ENCODE measurements around the gene CREB5.
A peak's percentile ranks its signal among the peaks of the same experiment; 100 is the strongest.

Gene CREB5

DNA sequence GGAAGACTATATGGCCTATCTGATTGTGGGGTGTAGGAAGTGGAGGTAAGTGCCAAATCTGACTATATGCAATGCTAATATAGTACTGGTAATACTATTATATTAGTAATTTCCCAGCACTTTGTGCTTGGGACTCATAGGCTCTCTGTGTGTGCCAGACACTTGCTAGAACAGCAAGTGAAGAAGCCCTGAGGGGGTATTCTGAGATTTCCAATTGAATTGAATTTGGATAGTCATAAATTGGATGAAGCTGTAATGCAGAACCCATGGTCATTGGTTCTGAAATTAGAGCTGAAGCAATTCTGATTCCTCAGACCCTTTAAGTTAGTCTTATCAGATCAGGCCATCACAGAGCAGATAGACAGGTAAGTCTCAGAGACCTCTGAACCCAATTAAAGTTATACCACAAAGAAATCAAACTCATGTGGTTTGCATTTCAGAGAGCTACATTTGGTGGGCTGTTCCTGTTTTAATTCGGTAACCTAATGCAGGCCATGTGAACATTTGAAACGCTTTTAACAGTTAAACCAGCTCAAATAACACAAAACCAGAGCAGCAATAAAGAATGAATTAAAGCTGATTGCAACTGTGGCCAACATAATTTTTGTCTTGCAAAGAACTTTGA, 179.5 kb downstream of the CREB5 start:
- Histone ChIP-seq H3K36me3 (ENCODE audit: low read depth) (no peaks in the 10 kb centered on the region), H3K4me3 (ENCODE audit: severe bottlenecking) (no peak overlapping the region), H3K27ac (ENCODE audit: poor library complexity, severe bottlenecking) (no peak overlapping the region), H3K27me3 (ENCODE audit: insufficient read depth, poor library complexity, severe bottlenecking) (no peaks in the 10 kb centered on the region), H3K4me1 (ENCODE audit: insufficient read depth, poor library complexity, severe bottlenecking) (peaks cover 10% of the 10 kb centered on the region), H3K9me3 (ENCODE audit: severe bottlenecking) (no peaks in the 10 kb centered on the region)
- DNase-seq (ENCODE audit: low spot score) (no peak), ATAC-seq (ENCODE audit: low read depth) (no peak)
- TF ChIP-seq, protein P1, sequence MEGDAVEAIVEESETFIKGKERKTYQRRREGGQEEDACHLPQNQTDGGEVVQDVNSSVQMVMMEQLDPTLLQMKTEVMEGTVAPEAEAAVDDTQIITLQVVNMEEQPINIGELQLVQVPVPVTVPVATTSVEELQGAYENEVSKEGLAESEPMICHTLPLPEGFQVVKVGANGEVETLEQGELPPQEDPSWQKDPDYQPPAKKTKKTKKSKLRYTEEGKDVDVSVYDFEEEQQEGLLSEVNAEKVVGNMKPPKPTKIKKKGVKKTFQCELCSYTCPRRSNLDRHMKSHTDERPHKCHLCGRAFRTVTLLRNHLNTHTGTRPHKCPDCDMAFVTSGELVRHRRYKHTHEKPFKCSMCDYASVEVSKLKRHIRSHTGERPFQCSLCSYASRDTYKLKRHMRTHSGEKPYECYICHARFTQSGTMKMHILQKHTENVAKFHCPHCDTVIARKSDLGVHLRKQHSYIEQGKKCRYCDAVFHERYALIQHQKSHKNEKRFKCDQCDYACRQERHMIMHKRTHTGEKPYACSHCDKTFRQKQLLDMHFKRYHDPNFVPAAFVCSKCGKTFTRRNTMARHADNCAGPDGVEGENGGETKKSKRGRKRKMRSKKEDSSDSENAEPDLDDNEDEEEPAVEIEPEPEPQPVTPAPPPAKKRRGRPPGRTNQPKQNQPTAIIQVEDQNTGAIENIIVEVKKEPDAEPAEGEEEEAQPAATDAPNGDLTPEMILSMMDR (IDR thresholded peaks at IDR 0.05; ENCODE audit: poor library complexity, severe bottlenecking): no peak

DNA sequence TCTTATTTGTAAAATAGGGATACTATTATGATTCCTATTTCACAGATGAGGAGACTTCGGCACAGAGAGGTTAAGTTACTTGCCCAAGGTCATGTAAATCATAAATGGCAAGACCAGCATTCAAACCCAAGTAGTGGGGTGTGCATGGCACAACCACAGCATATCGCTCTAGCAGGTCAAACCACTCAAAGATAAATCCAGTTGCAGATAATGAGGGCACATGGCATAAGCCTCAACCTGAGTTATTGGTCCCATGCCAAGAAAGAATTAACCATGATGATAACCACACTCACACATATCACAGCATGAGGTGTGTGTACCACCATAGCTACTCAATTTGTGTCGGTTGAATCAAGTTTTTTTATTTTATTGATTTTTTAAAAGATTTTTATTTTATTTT, 180.5 kb downstream of the CREB5 start:
- ATAC-seq (ENCODE audit: low read depth) (no peak), DNase-seq (ENCODE audit: low spot score) (no peak)
- Histone ChIP-seq H3K27me3 (ENCODE audit: insufficient read depth, poor library complexity, severe bottlenecking) (no peaks in the 10 kb centered on the region), H3K36me3 (ENCODE audit: low read depth) (no peaks in the 10 kb centered on the region), H3K4me1 (ENCODE audit: insufficient read depth, poor library complexity, severe bottlenecking) (peaks cover under 1% of the 10 kb centered on the region), H3K27ac (ENCODE audit: poor library complexity, severe bottlenecking) (no peak overlapping the region), H3K4me3 (ENCODE audit: severe bottlenecking) (no peak overlapping the region), H3K9me3 (ENCODE audit: severe bottlenecking) (no peaks in the 10 kb centered on the region)
- TF ChIP-seq, protein P1 (IDR thresholded peaks at IDR 0.05; ENCODE audit: poor library complexity, severe bottlenecking): no peak

DNA sequence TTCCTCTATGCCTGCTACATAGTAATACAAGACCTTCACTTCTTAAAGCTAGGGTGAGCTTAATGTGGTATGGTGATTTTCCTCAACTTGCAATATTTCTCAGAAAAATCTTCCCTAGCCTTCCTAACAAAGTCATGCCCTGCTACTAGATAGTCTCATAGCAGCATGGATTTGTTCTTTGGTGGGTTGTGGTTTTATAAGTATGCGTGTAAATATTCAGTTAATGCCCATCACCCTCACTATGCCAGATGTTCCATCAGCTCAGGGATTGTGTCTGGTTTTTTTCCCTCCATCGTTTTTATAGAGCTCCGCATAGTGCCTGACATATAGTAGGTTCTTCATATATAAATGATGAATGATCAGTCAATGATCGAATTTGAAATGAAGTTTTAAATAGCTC, 182.8 kb downstream of the CREB5 start:
- no peaks in the 10 kb centered on the region for H3K9me3 ChIP-seq (ENCODE audit: severe bottlenecking)
- TF ChIP-seq, protein P1 (IDR thresholded peaks at IDR 0.05; ENCODE audit: poor library complexity, severe bottlenecking): no peak
- H3K36me3 ChIP-seq (ENCODE audit: low read depth): no peaks in the 10 kb centered on the region
- no peak overlapping the region for H3K4me3 ChIP-seq (ENCODE audit: severe bottlenecking)
- ATAC-seq (ENCODE audit: low read depth): no peak
- H3K27me3 ChIP-seq (ENCODE audit: insufficient read depth, poor library complexity, severe bottlenecking): no peaks in the 10 kb centered on the region
- H3K27ac ChIP-seq (ENCODE audit: poor library complexity, severe bottlenecking): no peak overlapping the region
- no peak for DNase-seq (ENCODE audit: low spot score)
- no peaks in the 10 kb centered on the region for H3K4me1 ChIP-seq (ENCODE audit: insufficient read depth, poor library complexity, severe bottlenecking)

DNA sequence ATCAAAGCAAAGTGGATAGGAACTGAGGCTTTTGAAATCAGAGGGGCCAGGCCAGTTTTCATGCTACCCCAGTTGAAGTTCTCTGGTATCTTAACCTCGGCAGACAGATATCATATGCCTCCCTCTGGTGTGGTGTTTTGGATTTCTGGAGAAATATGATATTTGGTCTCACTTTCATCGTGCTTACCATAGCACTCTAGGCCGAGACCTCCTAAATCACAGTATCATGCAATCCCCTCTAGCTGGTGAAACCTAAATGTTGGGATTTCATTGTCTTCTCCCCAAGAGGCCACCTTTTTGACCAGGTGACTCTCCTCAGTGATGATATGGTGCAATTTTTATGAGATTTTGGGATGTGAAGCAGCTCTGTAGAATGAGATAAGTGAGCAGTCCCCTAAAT, 183.5 kb downstream of the CREB5 start:
- Histone ChIP-seq H3K27me3 (ENCODE audit: insufficient read depth, poor library complexity, severe bottlenecking) (no peaks in the 10 kb centered on the region), H3K4me3 (ENCODE audit: severe bottlenecking) (no peak overlapping the region), H3K9me3 (ENCODE audit: severe bottlenecking) (no peaks in the 10 kb centered on the region), H3K36me3 (ENCODE audit: low read depth) (no peaks in the 10 kb centered on the region), H3K4me1 (ENCODE audit: insufficient read depth, poor library complexity, severe bottlenecking) (no peaks in the 10 kb centered on the region), H3K27ac (ENCODE audit: poor library complexity, severe bottlenecking) (no peak overlapping the region)
- TF ChIP-seq, protein P1 (IDR thresholded peaks at IDR 0.05; ENCODE audit: poor library complexity, severe bottlenecking): no peak
- DNase-seq (ENCODE audit: low spot score) (no peak), ATAC-seq (ENCODE audit: low read depth) (no peak)

DNA sequence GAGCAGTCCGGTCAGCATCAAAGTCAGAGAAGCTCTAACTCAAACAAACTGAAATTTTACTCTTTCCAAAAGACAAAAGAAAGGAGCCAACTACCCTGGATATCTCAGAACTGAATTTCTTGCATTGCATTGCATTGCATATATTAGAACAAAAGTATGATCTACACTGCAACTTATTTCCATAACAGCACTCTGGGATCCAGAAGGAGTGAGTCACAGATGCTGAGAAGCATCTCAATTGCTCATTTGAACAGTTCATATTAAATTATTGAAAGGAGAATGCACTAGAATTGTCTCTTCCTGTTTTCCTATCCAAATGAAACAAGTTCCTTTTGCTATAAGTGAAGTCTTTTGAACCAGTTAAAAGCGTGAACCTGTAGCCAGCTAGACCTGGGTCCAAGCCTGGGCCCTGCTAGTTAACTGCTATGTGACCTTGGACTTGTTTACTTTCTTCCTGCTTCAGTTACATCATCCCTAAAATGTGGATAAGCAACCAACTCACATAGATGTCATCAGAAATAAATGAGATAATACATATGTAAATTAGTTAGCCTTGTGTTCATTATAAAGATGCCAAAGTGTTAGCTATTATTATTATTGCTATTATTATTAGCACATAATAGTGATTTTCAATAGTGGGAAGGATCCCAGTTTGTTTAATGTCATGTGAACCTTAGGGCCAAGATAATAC, 184.1 kb downstream of the CREB5 start:
- H3K4me1 ChIP-seq (ENCODE audit: insufficient read depth, poor library complexity, severe bottlenecking): no peaks in the 10 kb centered on the region
- DNase-seq (ENCODE audit: low spot score): no peak
- TF ChIP-seq, protein P1 (IDR thresholded peaks at IDR 0.05; ENCODE audit: poor library complexity, severe bottlenecking): no peak
- 0 out of 3 replicates have a peak, but pooled peaks have one; percentile 31 for ATAC-seq (ENCODE audit: low read depth)
- H3K4me3 ChIP-seq (ENCODE audit: severe bottlenecking): no peak overlapping the region
- no peaks in the 10 kb centered on the region for H3K9me3 ChIP-seq (ENCODE audit: severe bottlenecking)
- H3K27ac ChIP-seq (ENCODE audit: poor library complexity, severe bottlenecking): no peak overlapping the region
- no peaks in the 10 kb centered on the region for H3K27me3 ChIP-seq (ENCODE audit: insufficient read depth, poor library complexity, severe bottlenecking)
- H3K36me3 ChIP-seq (ENCODE audit: low read depth): no peaks in the 10 kb centered on the region

All from RWPE2 (cell line).